ENCODE measurements around the gene C1orf53. TPM values are rescaled to one million over a fixed set of nuclear protein-coding genes. Genes with fewer than 3 reads are reported as not detected.

The C1orf53 gene
- total RNA-seq, 1 experiment from 2014 or later = 1.4 TPM

DNA sequence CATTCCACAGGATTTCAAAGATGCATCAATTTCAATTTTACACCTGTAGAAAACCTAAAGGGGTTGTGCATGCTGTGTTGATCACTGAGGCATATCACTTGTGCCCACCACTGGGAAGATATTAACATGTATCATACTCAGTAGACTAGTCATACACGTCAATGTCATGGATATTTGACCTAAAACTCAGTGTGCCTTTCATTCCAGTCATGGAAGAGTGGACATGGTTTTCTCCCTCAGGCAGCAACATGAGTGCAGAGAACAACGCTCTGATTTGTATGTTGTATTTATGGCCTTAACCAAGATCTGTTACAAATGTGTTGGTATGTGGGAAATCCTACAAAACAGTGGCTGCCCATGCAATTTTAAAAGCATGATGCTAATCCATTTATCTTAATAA is 6.1 kb upstream of the C1orf53 start:
- no peaks in the 10 kb centered on the region for H3K27me3 ChIP-seq (replicated peaks; ENCODE audit: insufficient read depth, low read depth, low read length, poor library complexity)
- BruUV-seq (replicated peaks) = no TSS peak
- intact Hi-C loops (cut with micrococcal nuclease; ENCODE audit: unreplicated experiment) = no loop called here
- no peak overlapping the region for H3K27ac ChIP-seq (ENCODE audit: low read depth, low read length, poor library complexity, severe bottlenecking)
- no peaks in the 10 kb centered on the region for H3K36me3 ChIP-seq (ENCODE audit: insufficient read depth, low read length, poor library complexity, severe bottlenecking)
- TF ChIP-seq EZH2 (IDR thresholded peaks at IDR 0.05; ENCODE audit: borderline replicate concordance, low read depth, low read length, poor library complexity, severe bottlenecking) = no peak
- TF ChIP-seq, protein P1, sequence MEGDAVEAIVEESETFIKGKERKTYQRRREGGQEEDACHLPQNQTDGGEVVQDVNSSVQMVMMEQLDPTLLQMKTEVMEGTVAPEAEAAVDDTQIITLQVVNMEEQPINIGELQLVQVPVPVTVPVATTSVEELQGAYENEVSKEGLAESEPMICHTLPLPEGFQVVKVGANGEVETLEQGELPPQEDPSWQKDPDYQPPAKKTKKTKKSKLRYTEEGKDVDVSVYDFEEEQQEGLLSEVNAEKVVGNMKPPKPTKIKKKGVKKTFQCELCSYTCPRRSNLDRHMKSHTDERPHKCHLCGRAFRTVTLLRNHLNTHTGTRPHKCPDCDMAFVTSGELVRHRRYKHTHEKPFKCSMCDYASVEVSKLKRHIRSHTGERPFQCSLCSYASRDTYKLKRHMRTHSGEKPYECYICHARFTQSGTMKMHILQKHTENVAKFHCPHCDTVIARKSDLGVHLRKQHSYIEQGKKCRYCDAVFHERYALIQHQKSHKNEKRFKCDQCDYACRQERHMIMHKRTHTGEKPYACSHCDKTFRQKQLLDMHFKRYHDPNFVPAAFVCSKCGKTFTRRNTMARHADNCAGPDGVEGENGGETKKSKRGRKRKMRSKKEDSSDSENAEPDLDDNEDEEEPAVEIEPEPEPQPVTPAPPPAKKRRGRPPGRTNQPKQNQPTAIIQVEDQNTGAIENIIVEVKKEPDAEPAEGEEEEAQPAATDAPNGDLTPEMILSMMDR (conservative IDR thresholded peaks at IDR 0.05; ENCODE audit: low read depth, low read length) = no peak
- no peaks in the 10 kb centered on the region for H3K4me1 ChIP-seq (ENCODE audit: insufficient read depth, low read length, poor library complexity, severe bottlenecking)
- ChIA-PET POLR2A (ENCODE audit: low non-redundant PET) (no interaction called here), CTCF (no interaction called here)
- no peaks in the 10 kb centered on the region for H3K9me3 ChIP-seq (ENCODE audit: low read depth, low read length, poor library complexity, severe bottlenecking)
- H3K4me3 ChIP-seq (ENCODE audit: low read depth, low read length, poor library complexity, severe bottlenecking) = no peak overlapping the region
- DNase-seq (ENCODE audit: low spot score) = no peak

DNA sequence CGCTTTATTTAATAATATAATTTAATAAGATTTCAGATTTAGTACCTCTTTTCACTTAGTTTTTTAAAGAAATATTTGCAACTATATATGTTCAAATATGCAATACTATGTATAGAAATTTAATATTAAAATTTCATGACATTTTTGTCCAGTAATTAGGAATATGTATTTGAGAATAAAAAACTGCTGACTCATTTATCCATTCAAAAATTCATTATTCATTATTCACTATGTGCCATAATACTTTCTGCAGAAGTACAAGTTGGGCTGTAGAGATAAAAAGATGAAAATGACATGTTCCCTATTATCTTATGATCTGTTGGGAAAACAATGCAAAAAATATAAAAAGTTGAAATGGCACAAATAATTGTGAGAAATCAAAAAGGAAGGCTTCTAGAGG is 3.4 kb upstream of the C1orf53 start:
- ChIA-PET CTCF (no interaction called here), POLR2A (ENCODE audit: low non-redundant PET) (no interaction called here)
- Histone ChIP-seq H3K27ac (ENCODE audit: low read depth, low read length, poor library complexity, severe bottlenecking) (no peak overlapping the region), H3K36me3 (ENCODE audit: insufficient read depth, low read length, poor library complexity, severe bottlenecking) (no peaks in the 10 kb centered on the region), H3K4me1 (ENCODE audit: insufficient read depth, low read length, poor library complexity, severe bottlenecking) (peaks cover 3% of the 10 kb centered on the region), H3K9me3 (ENCODE audit: low read depth, low read length, poor library complexity, severe bottlenecking) (no peaks in the 10 kb centered on the region), H3K27me3 (replicated peaks; ENCODE audit: insufficient read depth, low read depth, low read length, poor library complexity) (no peaks in the 10 kb centered on the region), H3K4me3 (ENCODE audit: low read depth, low read length, poor library complexity, severe bottlenecking) (no peak overlapping the region)
- intact Hi-C loops (cut with micrococcal nuclease; ENCODE audit: unreplicated experiment) = no loop called here
- no TSS peak for BruUV-seq (replicated peaks)
- DNase-seq (ENCODE audit: low spot score) = no peak
- TF ChIP-seq EZH2 (IDR thresholded peaks at IDR 0.05; ENCODE audit: borderline replicate concordance, low read depth, low read length, poor library complexity, severe bottlenecking) = no peak
- TF ChIP-seq, protein P1 (conservative IDR thresholded peaks at IDR 0.05; ENCODE audit: low read depth, low read length) = no peak

DNA sequence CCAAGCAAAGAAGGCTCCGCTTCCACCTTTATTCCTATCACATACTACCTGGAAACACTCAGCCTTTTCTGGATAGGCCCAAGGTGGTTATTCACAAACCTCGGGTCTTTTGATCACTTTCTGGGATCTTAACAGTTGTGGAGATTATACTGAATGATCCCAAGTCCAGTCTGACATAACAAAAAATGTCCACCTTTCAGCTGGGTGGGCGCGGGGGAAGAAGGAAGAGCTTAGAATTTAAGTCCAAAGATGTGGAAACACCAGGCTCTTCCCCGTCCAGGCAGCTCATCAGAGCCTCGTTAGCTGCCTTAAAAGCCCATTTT is 338 bp upstream of the C1orf53 start:
- Histone ChIP-seq H3K36me3 (ENCODE audit: insufficient read depth, low read length, poor library complexity, severe bottlenecking) (no peaks in the 10 kb centered on the region), H3K9me3 (ENCODE audit: low read depth, low read length, poor library complexity, severe bottlenecking) (no peaks in the 10 kb centered on the region), H3K27ac (ENCODE audit: low read depth, low read length, poor library complexity, severe bottlenecking) (peak overlapping the region; percentile 87), H3K4me1 (ENCODE audit: insufficient read depth, low read length, poor library complexity, severe bottlenecking) (peaks cover 3% of the 10 kb centered on the region), H3K4me3 (ENCODE audit: low read depth, low read length, poor library complexity, severe bottlenecking) (peak overlapping the region; percentile 51), H3K27me3 (replicated peaks; ENCODE audit: insufficient read depth, low read depth, low read length, poor library complexity) (peaks cover 27% of the 10 kb centered on the region)
- intact Hi-C loops (cut with micrococcal nuclease; ENCODE audit: unreplicated experiment) = no loop called here
- CTCF ChIA-PET = no interaction called here
- BruUV-seq (replicated peaks) = no TSS peak
- TF ChIP-seq, protein P1 (conservative IDR thresholded peaks at IDR 0.05; ENCODE audit: low read depth, low read length) = no peak
- TF ChIP-seq EZH2 (IDR thresholded peaks at IDR 0.05; ENCODE audit: borderline replicate concordance, low read depth, low read length, poor library complexity, severe bottlenecking) = no peak
- no peak for DNase-seq (ENCODE audit: low spot score)
- POLR2A ChIA-PET (ENCODE audit: low non-redundant PET) = no interaction called here
